Upper lobe of left lung (tissue), 6 donors: ENCODE results near the gene HNRNPH2. TPM values are rescaled to one million over a fixed set of nuclear protein-coding genes. Genes with fewer than 3 reads are reported as not detected.
A peak's percentile ranks its signal among the peaks of the same experiment; 100 is the strongest.

Experiments used
- ATAC-seq, 2 donors: fragments of 200-7000 bp; cut with Tn5 transposase; one replicate each; pipeline ENCODE4 v1.9.1; 2022; ENCODE audit warnings: mild to moderate bottlenecking in 2 of 2, moderate library complexity in 2 of 2; ENCODE audit not compliant: low FRiP score in 2 of 2
- DNase-seq, 2 donors: peaks; one replicate each; pipeline ENCODE4 v3.0.0-alpha.2; 2019 to 2020
- H3K27ac ChIP-seq, 4 donors: fragments of 200-600 bp; sonication (generic); one replicate each; pipeline ENCODE4 v1.5.1; 2016 to 2019
- H3K27me3 ChIP-seq, 4 donors: fragments of 200-600 bp; sonication (generic); one replicate each; pipeline ENCODE4 v1.5.1; 2017 to 2019
- H3K36me3 ChIP-seq, 4 donors: fragments of 200-600 bp; sonication (generic); one replicate each; pipeline ENCODE4 v1.5.1; 2016 to 2019
- H3K4me1 ChIP-seq, 4 donors: fragments of 200-600 bp; sonication (generic); one replicate each; pipeline ENCODE4 v1.5.1; 2018 to 2019
- H3K4me3 ChIP-seq, 4 donors: fragments of 200-600 bp; sonication (generic); one replicate each; pipeline ENCODE4 v1.5.1; 2017 to 2019; ENCODE audit warnings: mild to moderate bottlenecking in 2 of 4, moderate library complexity in 1 of 4
- H3K9me3 ChIP-seq, 4 donors: fragments of 200-600 bp; sonication (generic); one replicate each; pipeline ENCODE4 v1.5.1; 2018 to 2019
- EP300 ChIP-seq, 4 donors: sonication (generic); formaldehyde crosslinking; IDR thresholded peaks; one replicate each; pipeline ENCODE4 v1.5.1; 2017; ENCODE audit warnings: antibody characterized with exemption in 4 of 4, control low read depth in 2 of 4
- POLR2A ChIP-seq, 4 donors: fragments of 450-650 bp; IDR thresholded peaks; one replicate each; pipeline ENCODE4 v1.5.1; 2016 to 2017; ENCODE audit warnings: antibody characterized with exemption in 4 of 4, mild to moderate bottlenecking in 2 of 4
- POLR2AphosphoS5 ChIP-seq, 2 donors: sonication (generic); formaldehyde crosslinking; IDR thresholded peaks; one replicate each; pipeline ENCODE4 v1.5.1; 2017; ENCODE audit warnings: antibody characterized with exemption in 2 of 2
- WGBS, 2 donors: methylation state at CpG; one replicate each; pipeline ENCODE4 v1.1.5; 2017 to 2018; 5-methylcytosine and 5-hydroxymethylcytosine counted together
- total RNA-seq, 6 donors: library from RNA; depleted of rRNA in 4 of 6; stranded (reverse); fragments of >200 nt in 4 of 6; gene quantifications; one replicate each; pipeline versions ENCODE4 v1.1.0 to v1.2.1, GENCODE V29; 2016 to 2021
- TF ChIP-seq, protein P1 (sequence below), 6 experiments: fragments of 450-650 bp in 4 of 6; fragments of 200-600 bp in 2 of 6; sonication (generic) in 2 of 6; IDR thresholded peaks; one replicate each; pipeline ENCODE4 v1.5.1; 2016 to 2019; ENCODE audit warnings: antibody characterized with exemption in 6 of 6
- donor health status: DM: no; HTN: no; CAD: no; lungs with moderate emphysema.
- donor health status: DM: no; HTN: yes; CAD: no; lungs with severe emphysema.

HNRNPH2 gene
- total RNA-seq, 6 donors from 2014 or later, result 30.4 to 66.6 (median 59.4) TPM

DNA sequence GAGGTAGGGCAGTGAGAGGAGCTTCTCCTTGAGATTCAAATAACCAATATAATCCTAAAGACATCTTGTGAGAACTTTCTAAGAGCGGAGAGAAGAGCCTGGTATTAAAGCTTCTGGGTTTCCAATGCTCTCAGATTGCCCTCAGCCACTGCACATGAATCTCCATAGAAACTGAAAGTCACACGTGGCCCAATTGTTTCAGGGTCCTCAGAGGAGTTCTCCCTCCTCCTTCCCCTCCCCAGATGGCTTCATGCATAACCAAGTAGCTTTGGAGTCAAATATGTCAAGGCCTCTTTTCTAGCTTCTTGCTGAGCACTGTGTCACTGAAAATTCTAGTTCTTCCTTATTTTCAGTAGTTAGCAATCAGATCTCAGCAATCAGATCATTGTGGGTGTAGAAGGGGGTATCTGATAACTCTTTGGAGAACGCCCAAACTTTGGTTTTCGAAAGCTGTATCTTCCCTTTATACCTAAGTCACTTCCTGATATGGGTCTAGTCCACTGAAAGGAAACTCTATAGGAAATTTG lies 24.3 kb upstream of the HNRNPH2 start:
- Histone ChIP-seq H3K27me3 (no peaks in the 10 kb centered on the region), H3K27ac (no peak overlapping the region), H3K4me1 (no peaks in the 10 kb centered on the region), H3K4me3 (no peak overlapping the region), H3K9me3 (no peaks in the 10 kb centered on the region), H3K36me3 (no peaks in the 10 kb centered on the region)
- ATAC-seq (no peak), DNase-seq (no peak)
- WGBS, 2 donors, result 62 to 74% methylated on average over 3 to 4 of the region's 4 CpGs
- TF ChIP-seq, protein P1, sequence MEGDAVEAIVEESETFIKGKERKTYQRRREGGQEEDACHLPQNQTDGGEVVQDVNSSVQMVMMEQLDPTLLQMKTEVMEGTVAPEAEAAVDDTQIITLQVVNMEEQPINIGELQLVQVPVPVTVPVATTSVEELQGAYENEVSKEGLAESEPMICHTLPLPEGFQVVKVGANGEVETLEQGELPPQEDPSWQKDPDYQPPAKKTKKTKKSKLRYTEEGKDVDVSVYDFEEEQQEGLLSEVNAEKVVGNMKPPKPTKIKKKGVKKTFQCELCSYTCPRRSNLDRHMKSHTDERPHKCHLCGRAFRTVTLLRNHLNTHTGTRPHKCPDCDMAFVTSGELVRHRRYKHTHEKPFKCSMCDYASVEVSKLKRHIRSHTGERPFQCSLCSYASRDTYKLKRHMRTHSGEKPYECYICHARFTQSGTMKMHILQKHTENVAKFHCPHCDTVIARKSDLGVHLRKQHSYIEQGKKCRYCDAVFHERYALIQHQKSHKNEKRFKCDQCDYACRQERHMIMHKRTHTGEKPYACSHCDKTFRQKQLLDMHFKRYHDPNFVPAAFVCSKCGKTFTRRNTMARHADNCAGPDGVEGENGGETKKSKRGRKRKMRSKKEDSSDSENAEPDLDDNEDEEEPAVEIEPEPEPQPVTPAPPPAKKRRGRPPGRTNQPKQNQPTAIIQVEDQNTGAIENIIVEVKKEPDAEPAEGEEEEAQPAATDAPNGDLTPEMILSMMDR (IDR thresholded peaks at IDR 0.05), result no peak
- TF ChIP-seq POLR2AphosphoS5 (IDR thresholded peaks at IDR 0.05), result no peak
- no peak for TF ChIP-seq EP300 (IDR thresholded peaks at IDR 0.05)
- no peak for TF ChIP-seq POLR2A (IDR thresholded peaks at IDR 0.05)

DNA sequence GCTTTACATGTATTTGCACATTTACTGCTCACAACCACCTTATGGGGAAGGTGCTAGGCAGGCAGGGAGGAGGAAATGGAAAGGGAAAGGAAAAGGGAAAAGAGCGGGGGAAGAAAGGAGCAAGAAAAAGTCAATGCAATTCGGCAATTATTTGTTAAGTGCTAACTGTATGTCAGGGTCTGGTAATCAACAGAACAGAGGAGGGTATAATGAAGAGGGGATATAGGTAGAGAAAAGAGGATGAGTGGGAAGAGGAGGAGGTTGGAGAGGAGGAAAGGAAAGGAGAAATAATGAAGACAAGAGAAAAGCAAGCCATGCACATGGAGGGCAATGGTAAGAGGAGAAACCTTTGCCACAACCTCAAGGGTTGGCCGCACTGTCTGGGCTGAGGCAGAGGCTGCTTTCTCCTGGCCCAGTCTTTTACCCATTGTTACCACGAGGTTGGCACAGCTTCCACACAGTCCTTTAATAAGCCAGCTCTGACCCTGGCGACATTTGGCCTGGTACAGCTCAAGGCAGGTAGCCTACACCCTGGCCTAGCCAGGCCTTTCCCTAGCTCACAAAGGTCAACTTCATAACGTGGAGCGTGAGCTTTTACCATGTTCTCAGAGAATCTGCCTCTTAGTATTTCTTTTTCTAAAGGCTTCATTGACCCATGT lies 22.9 kb upstream of the HNRNPH2 start:
- Histone ChIP-seq H3K9me3 (no peaks in the 10 kb centered on the region), H3K27ac (peak overlapping the region in 2 of 4 donors; percentile 6 to 60), H3K27me3 (no peaks in the 10 kb centered on the region), H3K4me1 (no peaks in the 10 kb centered on the region), H3K36me3 (no peaks in the 10 kb centered on the region), H3K4me3 (peak overlapping the region in 2 of 4 donors; percentile 18 to 37)
- TF ChIP-seq EP300 (IDR thresholded peaks at IDR 0.05), result no peak
- no peak for TF ChIP-seq POLR2A (IDR thresholded peaks at IDR 0.05)
- TF ChIP-seq, protein P1 (IDR thresholded peaks at IDR 0.05), result no peak
- no peak for TF ChIP-seq POLR2AphosphoS5 (IDR thresholded peaks at IDR 0.05)
- 75 to 84% methylated on average over 6 to 7 of the region's 7 CpGs for WGBS, 2 donors
- DNase-seq (no peak), ATAC-seq (peak in 1 of 2 donors; percentile 54)

DNA sequence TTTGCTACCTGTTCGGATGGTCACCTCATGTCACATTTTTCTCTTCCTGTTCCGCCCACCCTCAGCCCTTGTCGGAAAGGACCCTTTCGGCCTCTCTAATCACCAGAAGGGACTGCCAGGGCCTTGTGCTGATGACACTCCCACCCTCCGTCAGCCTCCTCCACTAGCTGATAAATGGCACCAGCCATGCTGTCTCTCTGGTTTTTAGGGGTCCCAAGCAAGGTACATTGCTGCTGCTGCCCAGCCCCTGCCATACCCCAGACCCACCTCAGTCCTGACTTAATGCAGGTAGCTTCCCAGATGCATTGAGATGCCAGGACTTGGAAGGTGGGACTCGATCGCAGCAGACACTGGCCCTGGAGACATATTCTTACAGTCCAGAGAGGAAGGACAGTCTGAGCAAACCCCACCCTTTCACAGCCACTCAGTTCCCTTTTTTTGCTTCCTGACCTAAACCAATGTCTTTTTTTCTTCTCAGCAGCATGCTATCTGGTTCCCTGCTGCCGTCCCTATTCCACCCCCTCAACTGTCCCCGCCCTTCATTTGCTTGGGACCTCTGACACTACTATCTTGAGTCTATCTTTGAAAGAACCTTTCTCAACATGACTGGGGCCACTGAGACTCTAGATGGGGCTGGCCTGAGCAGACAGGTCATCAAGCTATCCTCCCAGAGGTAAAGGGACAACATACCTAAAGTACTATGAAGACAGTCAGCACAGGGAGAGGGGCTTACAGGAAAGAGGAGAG lies 22.1 kb upstream of the HNRNPH2 start, which contains the start of gene BTK:
Gene BTK, minus strand, starts transcription at position 397 of the 747 bp plus-strand sequence. CDS start 10,907 bp downstream, outside the sequence.
- H3K36me3 ChIP-seq, result no peaks in the 10 kb centered on the region
- no peaks in the 10 kb centered on the region for H3K9me3 ChIP-seq
- no peaks in the 10 kb centered on the region for H3K4me1 ChIP-seq
- 61 to 70% methylated on average over 9 of the region's 9 CpGs for WGBS, 2 donors
- TF ChIP-seq POLR2AphosphoS5 (IDR thresholded peaks at IDR 0.05), result no peak
- TF ChIP-seq POLR2A (IDR thresholded peaks at IDR 0.05), result peak in 1 of 4 donors; percentile 35
- peak within 1 kb of the TSS in 3 of 4 donors; percentile 6 to 60 (median 49) for H3K27ac ChIP-seq
- ATAC-seq (peak in 1 of 2 donors; percentile 63), DNase-seq (peak in 1 of 2 donors; percentile 46)
- H3K27me3 ChIP-seq, result no peaks in the 10 kb centered on the region
- peak within 1 kb of the TSS in 2 of 4 donors; percentile 18 to 37 for H3K4me3 ChIP-seq

DNA sequence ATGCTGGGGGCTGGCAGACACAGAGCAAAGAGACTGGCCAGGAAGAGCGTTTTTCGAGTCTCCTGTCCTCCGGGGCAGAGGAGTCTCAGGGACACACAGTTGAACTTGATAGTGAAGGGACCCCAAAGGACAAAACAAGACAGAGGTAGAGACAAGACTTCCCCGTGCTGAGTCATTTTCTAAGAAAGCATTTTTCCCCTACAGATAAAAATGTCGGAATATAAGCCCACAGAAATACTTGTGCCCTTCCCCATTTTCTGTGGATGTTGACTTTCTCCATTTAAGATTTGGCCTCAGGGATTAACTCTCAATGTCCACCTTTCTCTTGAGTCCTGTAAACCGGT lies 21.5 kb upstream of the HNRNPH2 start:
- no peaks in the 10 kb centered on the region for H3K9me3 ChIP-seq
- no peak overlapping the region for H3K4me3 ChIP-seq
- no peak for TF ChIP-seq EP300 (IDR thresholded peaks at IDR 0.05)
- TF ChIP-seq POLR2AphosphoS5 (IDR thresholded peaks at IDR 0.05), result no peak
- TF ChIP-seq, protein P1 (IDR thresholded peaks at IDR 0.05), result no peak
- no peak for TF ChIP-seq POLR2A (IDR thresholded peaks at IDR 0.05)
- H3K27me3 ChIP-seq, result no peaks in the 10 kb centered on the region
- DNase-seq (no peak), ATAC-seq (no peak)
- peak overlapping the region in 2 of 4 donors; percentile 49 to 60 for H3K27ac ChIP-seq
- H3K4me1 ChIP-seq, result no peaks in the 10 kb centered on the region
- 73 to 76% methylated on average over 6 of the region's 6 CpGs for WGBS, 2 donors
- no peaks in the 10 kb centered on the region for H3K36me3 ChIP-seq

DNA sequence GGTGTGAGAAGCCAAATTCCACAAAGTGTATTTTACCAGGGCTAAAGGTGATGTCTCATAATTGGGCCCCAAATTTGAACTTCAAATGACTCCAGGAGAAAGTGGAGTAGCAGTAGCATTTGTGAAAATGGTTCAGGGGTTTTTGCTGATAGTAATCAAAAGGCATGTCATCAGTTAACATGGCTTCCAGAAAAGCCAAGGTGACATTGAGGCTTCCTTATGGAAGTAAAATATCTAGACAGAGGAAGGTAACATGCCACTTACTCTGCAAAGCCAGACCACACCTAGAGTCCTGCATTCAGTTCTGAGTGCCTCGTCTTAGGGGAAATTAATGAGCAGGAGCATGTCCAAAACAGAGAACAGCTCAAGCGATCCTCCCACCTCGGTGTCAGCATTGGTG lies 19.4 kb upstream of the HNRNPH2 start:
- Histone ChIP-seq H3K4me1 (peaks cover 0 to 6% (median 4%) of the 10 kb centered on the region in 4 donors), H3K27me3 (no peaks in the 10 kb centered on the region), H3K27ac (no peak overlapping the region), H3K36me3 (peaks cover 0 to 9% (median 0%) of the 10 kb centered on the region in 4 donors), H3K9me3 (no peaks in the 10 kb centered on the region), H3K4me3 (no peak overlapping the region)
- no peak for TF ChIP-seq POLR2AphosphoS5 (IDR thresholded peaks at IDR 0.05)
- no peak for TF ChIP-seq EP300 (IDR thresholded peaks at IDR 0.05)
- TF ChIP-seq, protein P1 (IDR thresholded peaks at IDR 0.05), result no peak
- no peak for DNase-seq
- 94 to 95% methylated on average over 3 of the region's 3 CpGs for WGBS, 2 donors
- ATAC-seq, result no peak
